Measurements from ENCODE around the gene STRA6. TPM values are rescaled to one million over a fixed set of nuclear protein-coding genes. Genes with fewer than 3 reads are reported as not detected.

Gene STRA6
- 10 to 100 TPM; 25.6 to 36.8 (median 33.1) TPM for polyA plus RNA-seq (ENCODE audit: insufficient read length in 4 of 4)

- no peak for DNase-seq (ENCODE audit: low read depth in 4 of 4, low spot score in 3 of 4)
Observed at GRCh38 chr15:74202452-74203401, at the start of gene STRA6. TSS of gene STRA6 (minus strand) at chr15:74202787. CDS start at chr15:74202267, 520 bp downstream.

- no peak for DNase-seq (ENCODE audit: low read depth in 4 of 4, low spot score in 3 of 4)
Observed at GRCh38 chr15:74252291-74252690, 49.7 kb upstream of the STRA6 start.

- DNase-seq (ENCODE audit: low read depth in 4 of 4, low spot score in 3 of 4) = no peak
Observed at GRCh38 chr15:74251131-74251811, 48.7 kb upstream of the STRA6 start.

GRCh38 chr15:74250266-74250665, 47.7 kb upstream of the STRA6 start:
- DNase-seq (ENCODE audit: low read depth in 4 of 4, low spot score in 3 of 4) = no peak

- DNase-seq (ENCODE audit: low read depth in 4 of 4, low spot score in 3 of 4) = no peak
Observed at GRCh38 chr15:74245342-74245931, 42.9 kb upstream of the STRA6 start.

- no peak for DNase-seq (ENCODE audit: low read depth in 4 of 4, low spot score in 3 of 4)
Observed at GRCh38 chr15:74244822-74245341, 42.3 kb upstream of the STRA6 start.

GRCh38 chr15:74243431-74243830, 40.8 kb upstream of the STRA6 start:
- no peak for DNase-seq (ENCODE audit: low read depth in 4 of 4, low spot score in 3 of 4)

- DNase-seq (ENCODE audit: low read depth in 4 of 4, low spot score in 3 of 4) = no peak
Observed at GRCh38 chr15:74242441-74243185, 40.0 kb upstream of the STRA6 start.

- no peak for DNase-seq (ENCODE audit: low read depth in 4 of 4, low spot score in 3 of 4)
Observed at GRCh38 chr15:74240897-74241614, 38.5 kb upstream of the STRA6 start.

GRCh38 chr15:74240002-74240568, 37.5 kb upstream of the STRA6 start:
- no peak for DNase-seq (ENCODE audit: low read depth in 4 of 4, low spot score in 3 of 4)

GRCh38 chr15:74239051-74239705, 36.6 kb upstream of the STRA6 start:
- no peak for DNase-seq (ENCODE audit: low read depth in 4 of 4, low spot score in 3 of 4)

GRCh38 chr15:74235962-74236361, 33.4 kb upstream of the STRA6 start, which contains the start of gene CCDC33:
TSS of gene CCDC33 (plus strand) at chr15:74236326. CDS start at chr15:74236720, 394 bp downstream.
- DNase-seq (ENCODE audit: low read depth in 4 of 4, low spot score in 3 of 4) = no peak

- DNase-seq (ENCODE audit: low read depth in 4 of 4, low spot score in 3 of 4) = no peak
Observed at GRCh38 chr15:74234598-74234875, 31.9 kb upstream of the STRA6 start.

- DNase-seq (ENCODE audit: low read depth in 4 of 4, low spot score in 3 of 4) = no peak
Observed at GRCh38 chr15:74233851-74234597, 31.4 kb upstream of the STRA6 start.

- DNase-seq (ENCODE audit: low read depth in 4 of 4, low spot score in 3 of 4) = no peak
Observed at GRCh38 chr15:74233373-74233772, 30.8 kb upstream of the STRA6 start.

GRCh38 chr15:74231475-74231874, 28.9 kb upstream of the STRA6 start:
- no peak for DNase-seq (ENCODE audit: low read depth in 4 of 4, low spot score in 3 of 4)

- DNase-seq (ENCODE audit: low read depth in 4 of 4, low spot score in 3 of 4) = no peak
Observed at GRCh38 chr15:74229686-74230085, 27.1 kb upstream of the STRA6 start.

GRCh38 chr15:74228723-74229081, 26.1 kb upstream of the STRA6 start:
- no peak for DNase-seq (ENCODE audit: low read depth in 4 of 4, low spot score in 3 of 4)

All from right renal pelvis (tissue), 4 donors.